Aorta (tissue), 5 donors: ENCODE results near the gene THSD7A. TPM values are rescaled to one million over a fixed set of nuclear protein-coding genes. Genes with fewer than 3 reads are reported as not detected.

Experiments used
- ATAC-seq: fragments of 200-7000 bp; cut with Tn5 transposase; one replicate; pipeline ENCODE4 v1.9.1; 2022; ENCODE audit warnings: moderate library complexity; ENCODE audit not compliant: low FRiP score
- DNase-seq, 2 donors: peaks; one replicate each; pipeline ENCODE4 v3.0.0-alpha.2; 2020
- H3K27ac ChIP-seq, 2 donors: one replicate each; pipeline ENCODE4 v1.5.1; 2013; ENCODE audit warnings: low read length in 2 of 2, mild to moderate bottlenecking in 2 of 2, moderate library complexity in 2 of 2, control low read depth in 1 of 2, inconsistent platforms in 1 of 2, low read depth in 1 of 2
- H3K27me3 ChIP-seq, 2 donors: one replicate each; pipeline ENCODE4 v1.6.1; 2013; ENCODE audit warnings: control low read depth in 1 of 2, low read length in 1 of 2, mild to moderate bottlenecking in 1 of 2, moderate library complexity in 1 of 2; ENCODE audit not compliant: insufficient read depth in 2 of 2, control insufficient read depth in 1 of 2
- H3K36me3 ChIP-seq, 2 donors: one replicate each; pipeline ENCODE4 v1.6.1; 2013; ENCODE audit warnings: control low read depth in 1 of 2, low read length in 1 of 2, mild to moderate bottlenecking in 1 of 2; ENCODE audit not compliant: insufficient read depth in 2 of 2, control insufficient read depth in 1 of 2
- H3K4me1 ChIP-seq, 2 donors: one replicate each; pipeline ENCODE4 v1.6.1; 2013; ENCODE audit warnings: low read length in 2 of 2, control low read depth in 1 of 2, mild to moderate bottlenecking in 1 of 2, moderate library complexity in 1 of 2; ENCODE audit not compliant: insufficient read depth in 2 of 2, control insufficient read depth in 1 of 2
- H3K4me3 ChIP-seq, 2 donors: one replicate each; pipeline ENCODE4 v1.5.1; 2013; ENCODE audit warnings: low read length in 2 of 2, control low read depth in 1 of 2, mild to moderate bottlenecking in 1 of 2
- H3K9me3 ChIP-seq: one replicate; pipeline ENCODE4 v1.6.1; 2013; ENCODE audit warnings: mild to moderate bottlenecking, low read length; ENCODE audit not compliant: control insufficient read depth
- WGBS, 2 donors: extraction: QIAGEN DNeasy Blood & Tissue Kit; methylation state at CpG; one replicate each; pipeline ENCODE4 v1.1.7; 2013; 5-methylcytosine and 5-hydroxymethylcytosine counted together
- intact Hi-C, 2 donors: fragments of 100-400 bp; cut with DNase I; formaldehyde crosslinking; loops; one replicate each; pipeline versions ENCODE4 v1.14.2 to v1.15.0; 2022
- polyA plus RNA-seq, 2 donors: library from polyadenylated mRNA; stranded (reverse); fragments of 200-250 nt; gene quantifications; one replicate each; pipeline ENCODE4 v1.2.3, GENCODE V29; 2013
- total RNA-seq, 2 donors: library from RNA; stranded (reverse); fragmentation: NEBNext Ultra II Directional; extraction: Animal tissue kit (Norgen Biotek cat#: 25700); gene quantifications; one replicate each; pipeline ENCODE4 v1.2.1, GENCODE V29; 2021
- donor health status: healthy with polysubstance abuse.
- donor health status: Bipolar disorder and iron deficiency.
- donor health status: DM: no; HTN: no; CAD: no.
- donor health status: DM: no; HTN: no; CAD: no.
- donor health status: DM: yes; HTN: yes; CAD: no.

The THSD7A gene
- total and polyA plus RNA-seq, 4 donors: 0.03 to 20.0 (median 12.1) TPM; not detected in 1

- no peaks in the 10 kb centered on the region for H3K9me3 ChIP-seq
- WGBS, 2 donors: 9 to 13% methylated on average over 3 of the region's 3 CpGs
- no peak overlapping the region for H3K27ac ChIP-seq
- H3K4me3 ChIP-seq: no peak overlapping the region
- H3K36me3 ChIP-seq: no peaks in the 10 kb centered on the region
- intact Hi-C loops: no loop called here
- no peaks in the 10 kb centered on the region for H3K4me1 ChIP-seq
- no peaks in the 10 kb centered on the region for H3K27me3 ChIP-seq
- DNase-seq (no peak), ATAC-seq (no peak)
Measured at GRCh38 chr7:11469028-11469745, 362.8 kb downstream of the THSD7A start.

- no peak overlapping the region for H3K4me3 ChIP-seq
- H3K4me1 ChIP-seq: no peaks in the 10 kb centered on the region
- no peaks in the 10 kb centered on the region for H3K27me3 ChIP-seq
- ATAC-seq (no peak), DNase-seq (no peak)
- WGBS, 2 donors: 55 to 65% methylated on average over 10 of the region's 10 CpGs
- no peak overlapping the region for H3K27ac ChIP-seq
- H3K9me3 ChIP-seq: no peaks in the 10 kb centered on the region
- intact Hi-C loops: no loop called here
- H3K36me3 ChIP-seq: no peaks in the 10 kb centered on the region
Measured at GRCh38 chr7:11466517-11467105, 365.4 kb downstream of the THSD7A start.

GRCh38 chr7:11464624-11465023, 367.4 kb downstream of the THSD7A start:
- H3K9me3 ChIP-seq: no peaks in the 10 kb centered on the region
- H3K4me3 ChIP-seq: no peak overlapping the region
- H3K27ac ChIP-seq: no peak overlapping the region
- H3K27me3 ChIP-seq: no peaks in the 10 kb centered on the region
- WGBS, 2 donors: 61 to 65% methylated on average over 3 of the region's 3 CpGs
- ATAC-seq (no peak), DNase-seq (no peak)
- no peaks in the 10 kb centered on the region for H3K4me1 ChIP-seq
- no peaks in the 10 kb centered on the region for H3K36me3 ChIP-seq
- intact Hi-C loops: no loop called here

- H3K36me3 ChIP-seq: no peaks in the 10 kb centered on the region
- H3K27me3 ChIP-seq: no peaks in the 10 kb centered on the region
- H3K4me1 ChIP-seq: no peaks in the 10 kb centered on the region
- WGBS, 2 donors: 87 to 90% methylated on average over 6 of the region's 6 CpGs
- DNase-seq (no peak), ATAC-seq (no peak)
- no peak overlapping the region for H3K4me3 ChIP-seq
- intact Hi-C loops: no loop called here
- H3K9me3 ChIP-seq: no peaks in the 10 kb centered on the region
- no peak overlapping the region for H3K27ac ChIP-seq
Measured at GRCh38 chr7:11461946-11462345, 370.1 kb downstream of the THSD7A start.

- ATAC-seq (peak; percentile 52), DNase-seq (no peak)
- no peaks in the 10 kb centered on the region for H3K36me3 ChIP-seq
- peaks cover 1% of the 10 kb centered on the region for H3K9me3 ChIP-seq
- H3K4me3 ChIP-seq: no peak overlapping the region
- intact Hi-C loops: no loop called here
- H3K4me1 ChIP-seq: no peaks in the 10 kb centered on the region
- no peak overlapping the region for H3K27ac ChIP-seq
- no peaks in the 10 kb centered on the region for H3K27me3 ChIP-seq
- 55% methylated on average over 5 of the region's 5 CpGs for WGBS, 2 donors
Measured at GRCh38 chr7:11458736-11459483, 373.1 kb downstream of the THSD7A start.

- Histone ChIP-seq H3K9me3 (peaks cover 1% of the 10 kb centered on the region), H3K4me3 (no peak overlapping the region), H3K36me3 (no peaks in the 10 kb centered on the region), H3K4me1 (no peaks in the 10 kb centered on the region), H3K27me3 (no peaks in the 10 kb centered on the region), H3K27ac (no peak overlapping the region)
- DNase-seq: no peak
- ATAC-seq: no peak
- intact Hi-C loops: no loop called here
- WGBS, 2 donors: 21 to 37% methylated on average over 3 of the region's 3 CpGs
Measured at GRCh38 chr7:11457419-11457818, 374.6 kb downstream of the THSD7A start.

GRCh38 chr7:11456574-11456973, 375.4 kb downstream of the THSD7A start:
- Histone ChIP-seq H3K27me3 (no peaks in the 10 kb centered on the region), H3K9me3 (peaks cover 1% of the 10 kb centered on the region), H3K36me3 (no peaks in the 10 kb centered on the region), H3K4me3 (no peak overlapping the region), H3K27ac (no peak overlapping the region), H3K4me1 (no peaks in the 10 kb centered on the region)
- no peak for ATAC-seq
- intact Hi-C loops: no loop called here
- no peak for DNase-seq
- whole genome bisulfite sequencing, 2 donors: 96 to 100% methylated on average over 1 of the region's 1 CpG

- WGBS, 2 donors: 54 to 61% methylated on average over 3 of the region's 3 CpGs
- no peak for DNase-seq
Measured at GRCh38 chr7:11452476-11452875, 379.5 kb downstream of the THSD7A start.

More at GRCh38 chr7:11452476-11452875, 379.5 kb downstream of the THSD7A start:
- Histone ChIP-seq H3K4me3 (no peak overlapping the region), H3K4me1 (no peaks in the 10 kb centered on the region), H3K9me3 (peaks cover 1% of the 10 kb centered on the region), H3K27ac (no peak overlapping the region), H3K27me3 (no peaks in the 10 kb centered on the region), H3K36me3 (no peaks in the 10 kb centered on the region)
- intact Hi-C loops: no loop called here
- ATAC-seq: no peak
